ENCODE results near the gene ZNF296.

- TF ChIP-seq, protein P1, sequence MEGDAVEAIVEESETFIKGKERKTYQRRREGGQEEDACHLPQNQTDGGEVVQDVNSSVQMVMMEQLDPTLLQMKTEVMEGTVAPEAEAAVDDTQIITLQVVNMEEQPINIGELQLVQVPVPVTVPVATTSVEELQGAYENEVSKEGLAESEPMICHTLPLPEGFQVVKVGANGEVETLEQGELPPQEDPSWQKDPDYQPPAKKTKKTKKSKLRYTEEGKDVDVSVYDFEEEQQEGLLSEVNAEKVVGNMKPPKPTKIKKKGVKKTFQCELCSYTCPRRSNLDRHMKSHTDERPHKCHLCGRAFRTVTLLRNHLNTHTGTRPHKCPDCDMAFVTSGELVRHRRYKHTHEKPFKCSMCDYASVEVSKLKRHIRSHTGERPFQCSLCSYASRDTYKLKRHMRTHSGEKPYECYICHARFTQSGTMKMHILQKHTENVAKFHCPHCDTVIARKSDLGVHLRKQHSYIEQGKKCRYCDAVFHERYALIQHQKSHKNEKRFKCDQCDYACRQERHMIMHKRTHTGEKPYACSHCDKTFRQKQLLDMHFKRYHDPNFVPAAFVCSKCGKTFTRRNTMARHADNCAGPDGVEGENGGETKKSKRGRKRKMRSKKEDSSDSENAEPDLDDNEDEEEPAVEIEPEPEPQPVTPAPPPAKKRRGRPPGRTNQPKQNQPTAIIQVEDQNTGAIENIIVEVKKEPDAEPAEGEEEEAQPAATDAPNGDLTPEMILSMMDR (IDR thresholded peaks at IDR 0.05), result no peak
- TF ChIP-seq POLR2A (IDR thresholded peaks at IDR 0.05), result no peak
Observed at GRCh38 chr19:45094137-45094536, 17.9 kb upstream of the ZNF296 start.
